GM19193 (cell line): ENCODE results near the gene TMEM120B.
A peak's percentile ranks its signal among the peaks of the same experiment; 100 is the strongest.

ENCODE experiments used
- POLR2A ChIP-seq: IDR thresholded peaks from 4 replicates; pipeline ENCODE4 v1.6.1; 2011; ENCODE audit not compliant: insufficient read depth, insufficient read length; ENCODE audit errors: extremely low read depth

Gene TMEM120B

DNA sequence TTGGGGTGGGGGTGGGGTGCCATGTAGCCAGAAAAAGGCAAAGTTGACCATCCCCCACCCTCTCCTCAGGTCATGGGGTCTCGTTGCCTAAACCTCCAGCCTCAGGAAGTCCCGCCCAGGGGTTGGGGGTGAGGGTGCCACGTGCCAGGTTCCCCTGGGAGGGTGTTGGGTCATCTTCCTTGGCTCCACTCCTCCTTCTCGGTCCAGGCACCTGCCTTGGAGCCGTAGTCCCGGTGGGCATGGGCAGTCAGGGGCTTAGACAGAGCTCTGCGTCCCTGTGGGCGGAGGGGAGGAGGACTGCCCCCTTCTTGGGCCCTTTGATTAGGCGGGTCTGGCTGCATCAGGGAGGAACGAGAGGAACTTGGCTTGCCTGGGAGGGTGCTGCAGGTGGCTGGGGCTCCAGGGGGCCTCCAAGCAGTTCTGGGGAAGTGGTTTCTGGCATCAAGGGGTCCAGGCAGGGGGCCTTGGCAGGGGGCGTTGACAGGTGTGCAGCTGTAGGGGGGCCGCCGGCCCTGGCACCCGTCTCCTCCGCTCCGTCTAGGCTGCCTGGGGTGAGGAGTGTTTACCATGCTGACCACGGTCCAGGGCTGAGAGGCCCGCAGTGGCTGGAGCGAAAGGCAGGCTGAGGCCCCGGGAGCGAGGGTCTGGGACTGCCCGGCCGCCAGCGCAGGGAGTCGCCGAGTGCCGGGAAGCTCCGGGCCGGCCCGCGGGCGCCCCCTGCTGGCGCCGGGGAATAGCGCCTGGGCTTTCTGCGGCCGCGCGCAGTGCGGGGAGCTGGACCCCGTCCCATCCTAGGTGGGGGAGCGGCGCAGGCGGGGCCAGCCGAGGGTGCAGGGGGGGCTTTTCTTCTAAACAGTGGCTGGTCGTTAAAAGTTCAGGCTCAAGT, 99.1 kb downstream of the TMEM120B start:
- peak; percentile 28 for TF ChIP-seq POLR2A

DNA sequence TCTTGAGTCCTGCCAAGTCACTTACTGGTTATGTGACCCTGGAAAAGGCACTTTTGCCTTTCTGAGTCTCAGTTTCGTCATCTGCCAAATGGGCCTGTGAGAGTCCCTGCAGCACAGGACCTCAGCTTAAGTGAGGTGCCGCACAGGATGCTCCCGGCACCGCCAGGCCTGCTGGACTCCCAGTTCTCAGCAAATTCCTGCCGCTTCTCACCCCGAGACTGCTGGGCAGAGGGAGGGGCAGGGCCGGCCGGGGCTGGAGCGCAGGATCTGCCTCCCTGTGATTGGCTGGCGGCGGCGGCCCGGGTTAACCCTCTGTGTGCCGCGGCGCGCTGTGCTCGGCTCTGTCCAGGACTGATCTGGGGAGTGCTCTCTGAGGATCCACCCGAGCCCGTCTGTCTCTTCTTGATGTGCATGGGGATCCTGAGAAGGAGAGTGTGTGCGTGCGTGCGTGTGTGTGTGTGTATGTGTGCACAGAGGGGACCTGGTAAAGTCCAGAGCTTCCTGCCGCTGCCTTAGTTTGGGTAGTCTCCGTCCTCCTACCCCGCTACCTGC, 99.8 kb downstream of the TMEM120B start:
- TF ChIP-seq POLR2A, result no peak

DNA sequence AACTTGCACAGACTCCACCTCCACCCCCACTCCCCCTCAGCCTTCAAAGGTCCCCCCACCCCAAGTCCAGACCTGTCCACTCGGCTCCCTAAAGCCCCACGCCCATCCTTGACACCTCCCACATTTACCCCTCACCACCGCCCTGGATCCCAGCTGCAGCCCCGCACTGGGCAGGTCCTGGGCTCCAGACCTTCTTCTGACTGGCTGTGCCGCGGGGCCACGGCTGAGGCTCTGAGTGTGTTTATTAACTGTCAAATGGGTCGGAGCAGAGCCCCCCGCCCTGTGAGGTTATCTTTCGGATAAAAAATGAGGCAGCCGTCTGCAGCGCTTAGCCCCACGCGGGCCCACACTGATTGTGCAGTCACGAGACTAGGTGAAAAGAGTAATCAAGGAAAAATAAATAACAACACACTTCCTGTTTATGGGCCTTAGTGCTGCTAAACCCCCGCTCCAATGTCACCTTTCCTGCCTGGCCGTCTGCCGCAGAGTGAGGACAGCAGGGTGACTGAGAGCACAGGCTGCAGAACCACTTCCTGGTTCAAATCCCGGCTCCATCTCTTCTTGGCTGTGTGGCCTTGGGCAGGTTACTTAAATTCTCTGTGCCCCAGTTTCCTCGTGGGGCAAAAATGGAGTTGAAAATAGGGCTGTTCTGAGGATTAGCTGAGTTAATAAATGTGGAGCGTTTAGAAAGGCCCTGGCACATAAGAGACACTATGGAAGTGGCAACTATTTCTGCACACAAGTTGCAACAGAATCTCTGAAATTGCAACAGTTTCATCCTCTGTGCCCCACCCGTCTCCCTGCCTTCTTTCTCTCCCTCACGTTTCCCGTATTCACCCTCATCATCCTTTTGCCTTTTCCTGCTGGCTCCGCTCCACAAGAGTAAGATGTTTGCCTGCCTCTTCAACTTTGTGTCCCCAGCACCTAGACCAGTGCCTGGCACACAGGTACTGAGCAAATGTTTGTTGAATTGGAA, 100.7 kb downstream of the TMEM120B start:
- TF ChIP-seq POLR2A, result no peak

DNA sequence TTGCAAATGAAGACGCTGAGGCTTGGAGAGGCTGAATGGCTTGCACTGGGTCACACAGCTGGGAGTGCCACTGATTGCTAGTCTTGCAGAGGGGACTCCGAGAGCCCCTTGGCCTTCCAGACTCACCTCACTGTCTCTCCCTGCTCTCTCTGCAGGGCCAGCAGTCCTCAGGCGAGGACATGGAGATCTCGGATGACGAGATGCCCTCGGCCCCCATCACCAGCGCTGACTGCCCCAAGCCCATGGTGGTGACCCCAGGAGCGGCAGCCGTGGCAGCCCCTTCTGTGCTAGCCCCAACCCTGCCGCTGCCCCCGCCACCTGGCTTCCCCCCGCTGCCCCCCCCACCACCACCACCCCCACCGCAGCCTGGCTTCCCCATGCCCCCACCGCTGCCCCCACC, 101.4 kb downstream of the TMEM120B start:
- TF ChIP-seq POLR2A, result no peak

DNA sequence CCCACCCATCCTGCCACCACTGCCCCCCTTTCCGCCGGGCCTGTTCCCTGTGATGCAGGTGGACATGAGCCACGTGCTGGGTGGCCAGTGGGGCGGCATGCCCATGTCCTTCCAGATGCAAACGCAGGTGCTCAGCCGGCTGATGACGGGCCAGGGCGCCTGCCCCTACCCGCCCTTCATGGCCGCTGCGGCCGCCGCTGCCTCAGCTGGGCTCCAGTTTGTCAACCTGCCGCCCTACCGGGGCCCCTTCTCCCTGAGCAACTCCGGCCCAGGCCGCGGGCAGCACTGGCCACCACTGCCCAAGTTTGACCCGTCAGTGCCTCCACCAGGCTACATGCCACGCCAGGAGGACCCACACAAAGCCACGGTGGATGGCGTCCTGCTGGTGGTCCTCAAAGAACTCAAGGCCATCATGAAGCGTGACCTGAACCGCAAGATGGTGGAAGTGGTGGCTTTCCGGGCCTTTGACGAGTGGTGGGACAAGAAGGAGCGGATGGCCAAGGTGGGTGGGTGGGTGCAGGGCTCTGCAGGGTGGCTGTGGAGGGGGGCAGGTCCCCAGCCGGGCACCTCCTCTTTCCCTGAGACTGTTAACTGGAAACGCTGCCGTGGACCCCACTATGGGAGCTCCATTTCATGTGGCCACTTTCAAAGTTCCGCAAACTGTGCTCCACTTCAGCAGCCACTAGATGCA, 102.0 kb downstream of the TMEM120B start:
- no peak for TF ChIP-seq POLR2A

DNA sequence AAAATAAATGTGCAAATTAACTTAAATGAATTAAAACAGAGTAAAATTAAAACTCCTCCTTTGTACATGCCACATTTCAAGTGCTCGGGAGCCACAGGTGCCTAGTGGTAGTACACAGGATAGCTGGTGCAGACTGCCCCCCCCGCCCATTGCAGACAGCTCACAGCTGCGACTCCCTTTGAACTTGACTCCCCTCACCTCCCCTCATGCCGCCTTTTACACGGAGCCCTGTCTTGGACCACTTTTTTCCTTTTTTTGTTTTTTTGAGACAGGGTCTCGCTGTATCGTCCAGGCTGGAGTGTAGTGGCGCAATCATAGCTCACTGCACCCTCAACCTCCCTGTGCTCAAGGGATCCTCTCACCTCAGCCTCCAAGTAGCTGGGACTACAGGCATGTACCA, 102.7 kb downstream of the TMEM120B start:
- no peak for TF ChIP-seq POLR2A

DNA sequence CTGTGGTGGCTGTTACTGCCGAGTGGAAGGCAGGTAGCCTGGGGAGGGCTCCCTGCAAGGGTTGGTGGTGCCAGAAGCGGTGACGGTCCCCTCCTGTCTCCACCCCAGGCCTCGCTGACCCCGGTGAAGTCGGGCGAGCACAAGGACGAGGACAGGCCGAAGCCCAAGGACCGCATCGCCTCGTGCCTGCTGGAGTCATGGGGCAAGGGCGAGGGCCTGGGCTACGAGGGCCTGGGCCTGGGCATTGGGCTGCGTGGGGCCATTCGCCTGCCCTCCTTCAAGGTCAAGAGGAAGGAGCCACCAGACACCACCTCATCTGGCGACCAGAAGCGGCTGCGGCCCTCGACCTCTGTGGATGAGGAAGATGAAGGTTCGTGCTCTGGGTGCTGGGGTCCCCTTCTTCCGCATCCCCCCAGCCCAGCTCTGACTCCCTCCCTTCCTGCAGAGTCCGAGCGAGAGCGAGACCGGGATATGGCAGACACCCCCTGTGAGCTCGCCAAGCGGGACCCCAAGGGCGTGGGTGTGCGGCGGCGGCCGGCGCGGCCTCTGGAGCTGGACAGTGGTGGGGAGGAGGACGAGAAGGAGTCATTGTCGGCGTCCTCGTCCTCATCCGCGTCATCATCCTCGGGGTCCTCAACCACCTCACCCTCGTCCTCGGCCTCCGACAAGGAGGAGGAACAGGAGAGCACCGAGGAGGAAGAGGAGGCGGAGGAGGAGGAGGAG, 104.5 kb downstream of the TMEM120B start:
- TF ChIP-seq POLR2A, result no peak

DNA sequence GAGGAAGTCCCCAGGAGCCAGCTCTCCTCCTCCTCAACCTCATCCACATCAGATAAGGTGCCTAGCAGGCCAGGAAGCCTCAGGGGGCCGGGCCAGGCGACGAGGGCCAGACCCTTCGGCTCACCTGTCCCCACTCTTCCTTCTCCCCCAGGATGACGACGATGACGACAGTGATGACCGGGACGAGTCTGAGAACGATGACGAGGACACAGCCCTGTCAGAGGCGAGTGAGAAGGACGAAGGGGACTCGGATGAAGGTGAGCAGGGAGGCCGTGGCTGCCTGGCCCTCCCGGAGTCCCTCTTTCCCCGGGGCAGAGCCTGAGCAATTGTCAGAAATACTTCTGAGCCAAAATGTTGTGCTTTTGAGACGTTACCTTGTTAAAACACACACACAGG, 105.1 kb downstream of the TMEM120B start:
- no peak for TF ChIP-seq POLR2A

DNA sequence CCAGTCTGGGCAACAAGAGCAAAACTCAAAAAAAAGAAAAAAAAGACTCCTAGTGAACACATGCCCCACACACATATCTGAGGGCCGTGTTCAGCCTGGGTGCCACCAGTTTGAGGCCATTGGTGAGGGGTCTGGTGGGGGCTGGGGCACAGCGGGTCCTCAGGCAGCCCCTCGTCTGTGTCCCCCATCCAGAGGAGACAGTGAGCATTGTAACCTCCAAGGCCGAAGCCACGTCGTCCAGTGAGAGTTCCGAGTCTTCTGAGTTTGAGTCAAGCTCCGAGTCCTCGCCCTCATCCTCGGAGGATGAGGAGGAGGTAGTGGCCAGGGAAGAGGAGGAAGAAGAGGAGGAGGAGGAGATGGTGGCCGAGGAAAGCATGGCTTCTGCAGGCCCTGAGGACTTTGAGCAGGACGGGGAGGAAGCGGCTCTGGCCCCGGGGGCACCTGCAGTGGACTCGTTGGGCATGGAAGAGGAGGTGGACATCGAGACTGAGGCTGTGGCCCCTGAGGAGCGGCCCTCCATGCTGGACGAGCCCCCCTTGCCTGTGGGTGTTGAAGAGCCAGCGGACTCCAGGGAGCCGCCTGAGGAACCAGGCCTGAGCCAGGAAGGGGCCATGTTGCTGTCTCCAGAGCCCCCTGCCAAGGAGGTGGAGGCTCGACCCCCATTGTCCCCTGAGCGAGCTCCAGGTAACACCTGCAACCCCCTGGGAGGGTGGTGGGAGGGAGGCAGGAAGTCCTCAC, 106.8 kb downstream of the TMEM120B start:
- no peak for TF ChIP-seq POLR2A

DNA sequence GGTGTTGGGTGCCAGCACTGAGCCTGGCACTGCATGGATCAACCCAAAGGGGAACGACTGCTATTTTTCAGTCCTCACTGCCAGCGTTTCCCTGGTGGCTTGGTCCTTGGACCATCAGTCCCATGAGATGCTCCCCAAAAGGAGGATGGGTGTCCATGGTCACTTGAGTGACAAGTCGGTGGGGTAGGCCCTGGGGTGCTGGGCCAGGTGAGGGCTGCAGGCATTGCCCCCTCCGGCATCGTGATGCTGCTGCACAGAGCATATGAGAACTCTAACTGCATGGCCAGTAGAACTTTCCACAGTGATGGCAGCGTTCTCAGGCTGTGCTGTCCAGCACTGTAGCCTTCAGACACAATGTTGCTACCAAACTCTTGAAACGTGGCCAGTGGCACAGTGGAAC, 107.5 kb downstream of the TMEM120B start:
- TF ChIP-seq POLR2A, result no peak

DNA sequence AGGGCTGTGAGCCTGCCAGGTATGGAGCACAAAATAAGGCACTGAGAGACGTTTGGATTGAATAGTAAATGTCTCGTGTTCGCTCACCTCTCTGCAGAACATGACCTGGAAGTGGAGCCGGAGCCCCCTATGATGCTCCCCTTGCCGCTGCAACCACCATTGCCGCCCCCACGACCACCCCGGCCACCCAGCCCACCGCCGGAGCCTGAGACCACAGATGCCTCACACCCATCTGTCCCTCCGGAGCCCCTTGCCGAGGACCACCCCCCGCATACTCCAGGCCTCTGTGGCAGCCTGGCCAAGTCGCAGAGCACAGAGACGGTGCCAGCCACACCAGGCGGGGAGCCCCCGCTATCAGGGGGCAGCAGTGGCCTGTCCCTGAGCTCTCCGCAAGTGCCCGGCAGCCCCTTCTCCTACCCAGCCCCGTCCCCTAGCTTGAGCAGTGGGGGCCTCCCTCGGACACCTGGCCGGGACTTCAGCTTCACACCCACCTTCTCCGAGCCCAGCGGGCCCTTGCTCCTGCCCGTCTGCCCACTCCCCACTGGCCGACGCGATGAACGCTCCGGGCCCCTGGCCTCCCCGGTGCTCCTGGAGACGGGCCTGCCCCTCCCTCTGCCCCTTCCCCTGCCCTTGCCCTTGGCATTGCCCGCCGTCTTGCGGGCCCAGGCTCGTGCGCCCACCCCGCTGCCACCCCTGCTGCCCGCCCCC, 110.0 kb downstream of the TMEM120B start:
- TF ChIP-seq POLR2A, result no peak

DNA sequence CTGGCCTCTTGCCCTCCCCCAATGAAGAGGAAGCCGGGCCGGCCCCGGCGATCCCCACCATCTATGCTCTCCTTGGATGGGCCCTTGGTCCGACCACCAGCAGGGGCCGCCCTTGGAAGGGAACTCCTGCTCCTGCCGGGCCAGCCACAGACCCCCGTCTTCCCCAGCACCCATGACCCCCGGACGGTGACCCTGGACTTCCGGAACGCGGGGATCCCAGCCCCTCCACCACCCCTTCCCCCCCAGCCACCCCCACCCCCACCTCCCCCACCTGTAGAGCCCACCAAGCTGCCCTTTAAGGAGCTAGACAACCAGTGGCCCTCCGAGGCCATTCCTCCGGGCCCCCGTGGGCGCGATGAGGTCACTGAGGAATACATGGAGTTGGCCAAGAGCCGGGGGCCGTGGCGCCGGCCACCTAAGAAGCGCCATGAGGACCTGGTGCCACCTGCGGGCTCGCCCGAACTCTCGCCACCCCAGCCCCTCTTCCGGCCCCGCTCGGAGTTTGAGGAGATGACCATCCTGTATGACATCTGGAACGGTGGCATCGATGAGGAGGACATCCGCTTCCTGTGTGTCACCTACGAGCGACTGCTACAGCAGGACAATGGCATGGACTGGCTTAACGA, 110.7 kb downstream of the TMEM120B start:
- TF ChIP-seq POLR2A, result no peak
